NB4 (cell line): ENCODE data around the gene DUOX2.

Source experiments
- POLR2A ChIP-seq: IDR thresholded peaks from 2 replicates; pipeline ENCODE4 v1.6.1; 2011; ENCODE audit warnings: mild to moderate bottlenecking; ENCODE audit not compliant: insufficient read length; ENCODE audit errors: extremely low read depth
- TF ChIP-seq, protein P1 (sequence below): IDR thresholded peaks from one replicate; pipeline ENCODE4 v1.5.1; 2012; ENCODE audit warnings: low read depth, low read length

- TF ChIP-seq, protein P1, sequence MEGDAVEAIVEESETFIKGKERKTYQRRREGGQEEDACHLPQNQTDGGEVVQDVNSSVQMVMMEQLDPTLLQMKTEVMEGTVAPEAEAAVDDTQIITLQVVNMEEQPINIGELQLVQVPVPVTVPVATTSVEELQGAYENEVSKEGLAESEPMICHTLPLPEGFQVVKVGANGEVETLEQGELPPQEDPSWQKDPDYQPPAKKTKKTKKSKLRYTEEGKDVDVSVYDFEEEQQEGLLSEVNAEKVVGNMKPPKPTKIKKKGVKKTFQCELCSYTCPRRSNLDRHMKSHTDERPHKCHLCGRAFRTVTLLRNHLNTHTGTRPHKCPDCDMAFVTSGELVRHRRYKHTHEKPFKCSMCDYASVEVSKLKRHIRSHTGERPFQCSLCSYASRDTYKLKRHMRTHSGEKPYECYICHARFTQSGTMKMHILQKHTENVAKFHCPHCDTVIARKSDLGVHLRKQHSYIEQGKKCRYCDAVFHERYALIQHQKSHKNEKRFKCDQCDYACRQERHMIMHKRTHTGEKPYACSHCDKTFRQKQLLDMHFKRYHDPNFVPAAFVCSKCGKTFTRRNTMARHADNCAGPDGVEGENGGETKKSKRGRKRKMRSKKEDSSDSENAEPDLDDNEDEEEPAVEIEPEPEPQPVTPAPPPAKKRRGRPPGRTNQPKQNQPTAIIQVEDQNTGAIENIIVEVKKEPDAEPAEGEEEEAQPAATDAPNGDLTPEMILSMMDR = no peak
- no peak for TF ChIP-seq POLR2A
These were observed 37.0 kb upstream of the DUOX2 start for GRCh38 chr15:45150997-45151396.
